BJ (cell line): ENCODE results near the gene RNF151. TPM values are rescaled to one million over a fixed set of nuclear protein-coding genes. Genes with fewer than 3 reads are reported as not detected.

Source experiments
- CTCF ChIA-PET: fragments of 350-600 bp; formaldehyde crosslinking; extraction: SDS; loops from one replicate; lab custom pipeline; 2021; ENCODE audit warnings: antibody characterized with exemption, inconsistent platforms; lab: Yijun Ruan, JAX
- POLR2A ChIA-PET: fragments of 300-600 bp; sonication (Branson Sonifier 250); formaldehyde crosslinking; extraction: SDS; loops from one replicate; lab custom pipeline; 2021; ENCODE audit warnings: antibody characterized with exemption; lab: Charles Lee
- DNase-seq: peaks from one replicate; pipeline ENCODE4 v3.0.0-alpha.2; 2011; ENCODE audit warnings: low read depth
- H3K27me3 ChIP-seq: 2 replicates; pipeline ENCODE4 v1.6.0; 2011; ENCODE audit warnings: low read length; ENCODE audit not compliant: control insufficient read depth, insufficient read depth
- H3K36me3 ChIP-seq: 2 replicates; pipeline ENCODE4 v1.5.1; 2011; ENCODE audit warnings: low read length; ENCODE audit not compliant: control insufficient read depth, insufficient read depth
- H3K4me3 ChIP-seq: 2 replicates; pipeline ENCODE4 v1.5.1; 2011; ENCODE audit warnings: low read depth, mild to moderate bottlenecking, control low read depth, low read length
- CTCF ChIP-seq: IDR thresholded peaks from 2 replicates; pipeline ENCODE4 v1.5.1; 2011; ENCODE audit warnings: low read depth, mild to moderate bottlenecking, control low read depth, inconsistent platforms, low read length, moderate library complexity; ENCODE audit not compliant: insufficient read depth
- polyA minus RNA-seq: library from RNA; depleted of rRNA, polyadenylated mRNA; stranded (reverse); fragments of >200 nt; gene quantifications from 2 replicates; pipeline ENCODE4 v1.2.3, GENCODE V29; 2011; rRNA and poly(A)+ RNA removed
- polyA plus RNA-seq: library from polyadenylated mRNA; depleted of rRNA; stranded (reverse); fragments of >200 nt; gene quantifications from 2 replicates; pipeline ENCODE4 v1.2.3, GENCODE V29; 2011; rRNA removed

RNF151 gene
- polyA plus RNA-seq (not detected in 2 replicates), polyA minus RNA-seq (not detected in 2 replicates)

DNA sequence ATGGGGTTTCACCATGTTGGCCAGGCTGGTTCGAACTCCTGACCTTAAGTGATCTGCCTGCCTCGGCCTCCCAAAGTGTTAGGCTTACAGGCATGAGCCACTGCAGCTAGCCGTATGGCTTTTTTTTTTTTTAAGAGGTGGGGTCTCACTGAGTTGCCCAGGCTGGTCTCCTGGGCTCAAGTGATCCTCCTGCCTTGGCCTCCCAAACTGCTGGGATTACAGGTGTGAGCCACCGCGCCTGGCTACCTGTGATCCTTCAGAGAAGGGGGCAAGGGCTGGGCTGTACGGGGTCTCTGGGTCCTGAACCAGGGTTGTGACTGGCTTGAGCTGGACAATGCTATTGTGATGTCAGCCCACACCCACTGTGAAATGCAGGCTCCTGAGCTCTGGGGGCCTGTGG, at the start of gene RNF151:
Gene RNF151 (plus strand): TSS at position 397 of the 400 bp plus-strand sequence. CDS start 26 bp downstream, outside the sequence.
- CTCF ChIA-PET = no interaction called here
- Histone ChIP-seq H3K4me3 (peak within 1 kb of the TSS; percentile 92), H3K36me3 (peaks cover 12% of the 10 kb centered on the region), H3K27me3 (no peaks in the 10 kb centered on the region)
- no peak for TF ChIP-seq CTCF
- POLR2A ChIA-PET = no interaction called here
- no peak for DNase-seq

DNA sequence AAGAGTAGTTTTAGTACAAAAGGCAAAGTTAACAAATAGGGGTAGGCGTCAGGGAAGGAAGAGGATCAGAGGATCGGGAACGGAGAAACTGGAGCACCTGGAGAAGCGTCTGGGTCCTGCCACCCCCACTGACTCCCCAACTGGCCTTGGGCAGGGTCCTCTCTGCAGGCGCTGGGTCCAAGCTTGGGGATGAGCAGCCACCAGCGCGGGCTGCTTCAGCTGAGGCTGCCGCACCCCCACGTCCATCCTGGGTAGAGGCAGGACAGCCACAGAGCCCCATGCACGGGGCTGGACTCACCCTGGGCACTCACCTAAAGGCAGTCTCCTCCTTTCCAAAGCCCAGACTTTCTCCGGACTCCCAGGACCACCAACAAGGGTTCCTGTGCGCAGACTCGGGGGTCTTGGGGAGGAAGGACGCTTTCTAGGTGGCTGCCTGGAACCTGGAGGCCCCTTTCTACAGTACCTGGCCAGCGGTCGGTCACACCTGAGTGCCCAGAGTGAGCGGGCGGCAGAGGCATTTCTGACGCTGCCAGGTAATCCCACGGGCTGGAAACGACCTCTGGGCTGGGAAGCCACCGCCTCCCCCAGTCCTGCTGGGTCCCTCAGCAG, 49.5 kb upstream of the RNF151 start:
- DNase-seq = no peak
- H3K27me3 ChIP-seq = peaks cover 54% of the 10 kb centered on the region
- CTCF ChIA-PET = interaction anchor here (1.3 to 1.4 kb wide), 2 partner anchors 11 to 12 kb away, joined by 3 to 7 read pairs; no protein-coding TSS in a partner anchor
- no peak overlapping the region for H3K4me3 ChIP-seq
- TF ChIP-seq CTCF = no peak
- POLR2A ChIA-PET = no interaction called here
- H3K36me3 ChIP-seq = no peaks in the 10 kb centered on the region

DNA sequence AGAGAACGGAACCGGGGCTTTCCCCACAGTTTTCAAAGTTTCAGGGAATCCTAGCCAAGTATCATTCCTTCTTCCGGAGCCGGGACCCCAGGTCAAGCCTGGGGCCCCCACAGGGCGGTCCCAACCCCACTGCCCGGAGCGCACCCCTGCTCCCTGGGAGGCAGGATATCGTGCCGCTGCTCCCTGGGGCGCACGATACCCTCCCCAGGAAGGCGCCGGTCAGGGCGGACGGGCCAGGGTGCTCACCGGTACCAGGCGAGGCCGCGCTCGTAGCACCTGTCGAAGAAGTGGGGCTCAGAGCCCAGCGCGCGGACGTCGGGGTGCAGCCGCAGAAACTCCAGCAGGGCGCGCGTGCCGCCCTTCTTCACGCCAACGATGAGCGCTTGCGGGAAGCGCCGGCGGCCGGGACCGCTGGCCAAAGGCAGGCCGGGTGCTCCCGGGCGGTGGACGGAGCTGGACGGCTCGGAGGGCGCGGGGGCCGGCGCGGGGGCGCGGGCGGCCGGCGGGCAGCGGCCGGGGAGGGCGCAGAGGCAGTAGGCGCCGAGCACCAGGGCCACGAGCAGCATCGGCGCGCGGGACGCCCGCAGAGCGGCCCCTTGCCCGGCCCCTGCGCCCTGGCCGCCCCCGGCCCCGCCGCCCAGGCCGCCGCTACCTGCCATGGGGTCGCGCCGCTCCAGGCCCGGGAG, 48.8 kb upstream of the RNF151 start:
- ChIA-PET POLR2A (no interaction called here), CTCF (no interaction called here)
- H3K4me3 ChIP-seq = no peak overlapping the region
- peaks cover 57% of the 10 kb centered on the region for H3K27me3 ChIP-seq
- no peak for TF ChIP-seq CTCF
- no peak for DNase-seq
- no peaks in the 10 kb centered on the region for H3K36me3 ChIP-seq

DNA sequence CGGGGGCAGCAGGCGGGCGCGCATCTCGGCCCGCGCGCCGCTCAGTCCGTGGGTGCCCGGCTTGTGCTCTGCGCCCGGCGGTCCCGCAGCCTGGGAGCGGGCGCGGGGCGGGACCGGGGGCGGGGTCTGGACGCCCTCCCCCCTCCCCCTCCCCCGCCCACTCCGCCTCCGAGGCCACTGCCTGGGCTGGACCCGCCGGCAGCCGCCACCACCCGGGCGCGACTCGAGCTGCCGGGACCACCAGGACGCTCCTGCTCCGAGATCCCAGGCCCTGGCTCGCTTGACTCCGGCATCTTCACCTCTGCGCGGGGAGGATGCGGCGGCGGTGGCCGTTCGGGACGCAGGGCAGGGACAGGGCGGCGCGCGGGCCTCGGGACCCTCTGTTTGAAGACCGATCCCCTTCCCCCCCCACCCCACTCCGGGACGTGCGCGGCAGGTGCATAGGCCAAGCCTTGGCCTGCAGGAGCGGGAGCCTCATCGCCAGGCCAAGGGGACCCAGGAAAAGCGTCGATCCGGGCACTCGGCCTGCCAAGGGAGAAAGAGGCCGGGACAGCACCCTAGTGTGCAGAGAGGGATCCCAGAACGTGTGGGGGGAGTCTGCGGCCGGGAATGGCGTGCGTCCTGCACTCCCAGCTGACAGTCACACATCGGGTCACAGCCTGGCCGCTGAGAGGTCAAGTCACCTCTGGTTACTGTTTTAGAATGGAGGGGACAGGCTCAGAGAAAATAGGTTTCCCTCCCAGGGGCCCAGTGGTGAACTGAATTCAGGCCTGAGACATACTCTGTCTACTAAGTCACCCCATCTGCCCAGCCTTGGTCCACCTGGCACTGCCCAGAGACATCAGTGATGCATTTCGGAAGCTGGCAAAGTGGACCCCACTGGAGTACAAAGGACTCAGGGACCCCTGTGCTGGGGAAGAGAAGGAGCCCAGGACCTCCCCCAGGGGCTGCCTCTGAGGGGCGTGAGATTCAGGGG, 48.0 kb upstream of the RNF151 start, which contains the start of gene HS3ST6:
Gene HS3ST6 (minus strand): TSS at position 65 of the 976 bp plus-strand sequence. CDS start 92 bp downstream, outside the sequence.
- H3K36me3 ChIP-seq = no peaks in the 10 kb centered on the region
- TF ChIP-seq CTCF = no peak
- H3K4me3 ChIP-seq = no peak within 1 kb of the TSS
- peaks cover 61% of the 10 kb centered on the region for H3K27me3 ChIP-seq
- CTCF ChIA-PET = interaction anchor here (0.6 to 1.4 kb wide), 2 partner anchors 10 to 24 kb away, joined by 3 to 5 read pairs; no protein-coding TSS in a partner anchor
- POLR2A ChIA-PET = no interaction called here
- DNase-seq = no peak
